Mesenchymal stem cell (in vitro differentiated cells and primary cell): ENCODE measurements around the gene PLN.
A peak's percentile ranks its signal among the peaks of the same experiment; 100 is the strongest.

Experiments
- DNase-seq: peaks from one replicate; pipeline ENCODE4 v3.0.0-alpha.2; 2013
- H2AFZ ChIP-seq: one replicate; pipeline ENCODE4 v1.6.1; 2013; ENCODE audit warnings: low read depth, mild to moderate bottlenecking, control low read depth, inconsistent platforms, low read length, moderate library complexity
- H2AK5ac ChIP-seq: 2 replicates; pipeline ENCODE4 v1.6.1; 2013; ENCODE audit warnings: low read length, moderate library complexity, mild to moderate bottlenecking, inconsistent platforms; ENCODE audit not compliant: severe bottlenecking
- H2BK120ac ChIP-seq: one replicate; pipeline ENCODE4 v1.6.1; 2013; ENCODE audit warnings: low read depth, mild to moderate bottlenecking, inconsistent platforms, low read length, moderate library complexity
- H2BK12ac ChIP-seq, 2 experiments: one replicate each; pipeline ENCODE4 v1.6.1; 2013; ENCODE audit warnings: inconsistent platforms in 2 of 2, low read length in 2 of 2, mild to moderate bottlenecking in 2 of 2, moderate library complexity in 2 of 2, control low read depth in 1 of 2
- H2BK15ac ChIP-seq: one replicate; pipeline ENCODE4 v1.6.1; 2013; ENCODE audit warnings: mild to moderate bottlenecking, low read depth, inconsistent platforms; ENCODE audit not compliant: poor library complexity, severe bottlenecking
- H2BK5ac ChIP-seq: 2 replicates; pipeline ENCODE4 v1.6.1; 2013; ENCODE audit warnings: low read depth, mild to moderate bottlenecking, low read length, control low read depth, inconsistent platforms; ENCODE audit not compliant: poor library complexity, severe bottlenecking
- H3K14ac ChIP-seq, 2 experiments: one replicate each; pipeline ENCODE4 v1.6.1; 2013; ENCODE audit warnings: inconsistent platforms in 2 of 2, low read length in 2 of 2, control low read depth in 1 of 2, mild to moderate bottlenecking in 1 of 2, moderate library complexity in 1 of 2
- H3K18ac ChIP-seq, 2 experiments: one replicate each; pipeline ENCODE4 v1.6.1; 2013; ENCODE audit warnings: inconsistent platforms in 2 of 2, low read length in 2 of 2, control low read depth in 1 of 2, low read depth in 1 of 2, mild to moderate bottlenecking in 1 of 2
- H3K23ac ChIP-seq, 2 experiments: one replicate each; pipeline ENCODE4 v1.6.1; 2013; ENCODE audit warnings: inconsistent platforms in 2 of 2, low read length in 2 of 2, mild to moderate bottlenecking in 2 of 2, moderate library complexity in 2 of 2, control low read depth in 1 of 2
- H3K27ac ChIP-seq: 2 replicates; pipeline ENCODE4 v1.5.1; 2013; ENCODE audit warnings: mild to moderate bottlenecking, moderate library complexity, low read length, control low read depth, inconsistent platforms; ENCODE audit not compliant: poor library complexity, severe bottlenecking
- H3K27me3 ChIP-seq, 2 experiments: 2 replicates each; pipeline versions ENCODE4 v1.6.1 to v1.7.0; 2013; ENCODE audit warnings: low read length in 2 of 2, mild to moderate bottlenecking in 2 of 2, moderate library complexity in 2 of 2, control low read depth in 1 of 2, inconsistent platforms in 1 of 2; ENCODE audit not compliant: control insufficient read depth in 1 of 2, insufficient read depth in 1 of 2
- H3K36me3 ChIP-seq, 2 experiments: 2 replicates each; pipeline versions ENCODE4 v1.6.1 to v1.7.0; 2013; ENCODE audit warnings: low read length in 2 of 2, control low read depth in 1 of 2, inconsistent platforms in 1 of 2, low read depth in 1 of 2, mild to moderate bottlenecking in 1 of 2; ENCODE audit not compliant: insufficient read depth in 2 of 2, control insufficient read depth in 1 of 2
- H3K4ac ChIP-seq, 2 experiments: one replicate each; pipeline ENCODE4 v1.6.1; 2013; ENCODE audit warnings: inconsistent platforms in 2 of 2, low read length in 2 of 2, mild to moderate bottlenecking in 2 of 2, moderate library complexity in 2 of 2, control low read depth in 1 of 2, low read depth in 1 of 2
- H3K4me1 ChIP-seq: 2 replicates; pipeline ENCODE4 v1.6.1; 2013; ENCODE audit warnings: low read depth, low read length, control low read depth; ENCODE audit not compliant: control insufficient read depth, insufficient read depth
- H3K4me2 ChIP-seq: 2 replicates; pipeline ENCODE4 v1.6.1; 2013; ENCODE audit warnings: low read length, mild to moderate bottlenecking, inconsistent platforms; ENCODE audit not compliant: poor library complexity, severe bottlenecking
- H3K4me3 ChIP-seq, 2 experiments: 2 replicates each; pipeline versions ENCODE4 v1.5.1 to v1.7.0; 2013; ENCODE audit warnings: low read length in 2 of 2, mild to moderate bottlenecking in 2 of 2, control low read depth in 1 of 2, low read depth in 1 of 2; ENCODE audit not compliant: insufficient read depth in 1 of 2
- H3K79me1 ChIP-seq: replicated peaks from 2 replicates; pipeline ENCODE4 v1.6.1; 2013; ENCODE audit warnings: mild to moderate bottlenecking, control low read depth, low read length, inconsistent platforms; ENCODE audit not compliant: poor library complexity, severe bottlenecking
- H3K9ac ChIP-seq: 2 replicates; pipeline ENCODE4 v1.7.0; 2013; ENCODE audit warnings: mild to moderate bottlenecking, low read length, moderate library complexity
- H3K9me3 ChIP-seq: 2 replicates; pipeline ENCODE4 v1.7.0; 2013; ENCODE audit warnings: mild to moderate bottlenecking, low read length; ENCODE audit not compliant: control insufficient read depth
- H4K8ac ChIP-seq: one replicate; pipeline ENCODE4 v1.6.1; 2013; ENCODE audit warnings: inconsistent platforms, mild to moderate bottlenecking, low read length, moderate library complexity
- H4K91ac ChIP-seq: one replicate; pipeline ENCODE4 v1.6.1; 2013; ENCODE audit warnings: mild to moderate bottlenecking, low read length, inconsistent platforms
- WGBS: methylation state at CpG from one replicate; pipeline ENCODE4 v1.1.7; 2013; ENCODE audit warnings: mixed read lengths; 5-methylcytosine and 5-hydroxymethylcytosine counted together

Gene PLN

GRCh38 chr6:118553132-118553531, 5.0 kb downstream of the PLN start:
- Histone ChIP-seq H4K91ac (no peak overlapping the region), H4K8ac (no peak overlapping the region), H3K23ac (no peak overlapping the region), H3K27me3 (no peaks in the 10 kb centered on the region), H3K4me3 (no peak overlapping the region), H2AFZ (no peak overlapping the region), H3K9ac (no peak overlapping the region), H3K79me1 (peaks cover 10% of the 10 kb centered on the region), H2BK120ac (no peak overlapping the region), H3K18ac (no peak overlapping the region), H3K9me3 (no peaks in the 10 kb centered on the region), H3K14ac (no peak overlapping the region), H3K4me1 (peaks cover 2% of the 10 kb centered on the region), H3K36me3 (peaks cover 0 to 18% of the 10 kb centered on the region in 2 experiments), H2BK5ac (no peak overlapping the region), H2AK5ac (no peak overlapping the region), H2BK12ac (no peak overlapping the region), H3K4me2 (no peak overlapping the region), H3K27ac (no peak overlapping the region), H2BK15ac (no peak overlapping the region), H3K4ac (no peak overlapping the region)
- WGBS, result no CpG with 5 or more reads among the region's 1 CpG
- DNase-seq, result no peak

- H2BK15ac ChIP-seq, result no peak overlapping the region
- H4K91ac ChIP-seq, result no peak overlapping the region
- no peak overlapping the region for H2AFZ ChIP-seq
- H2BK5ac ChIP-seq, result no peak overlapping the region
- H3K36me3 ChIP-seq, result peaks cover 0 to 18% of the 10 kb centered on the region in 2 experiments
- no peak overlapping the region for H3K4me3 ChIP-seq
- peaks cover 2% of the 10 kb centered on the region for H3K4me1 ChIP-seq
- 88% methylated on average over 1 of the region's 1 CpG for WGBS
- no peak overlapping the region for H4K8ac ChIP-seq
- no peak overlapping the region for H2AK5ac ChIP-seq
- no peak overlapping the region for H3K27ac ChIP-seq
- no peak overlapping the region for H2BK120ac ChIP-seq
- H3K9me3 ChIP-seq, result no peaks in the 10 kb centered on the region
- H3K18ac ChIP-seq, result no peak overlapping the region
- peaks cover 12% of the 10 kb centered on the region for H3K79me1 ChIP-seq
- H3K14ac ChIP-seq, result no peak overlapping the region
- no peak overlapping the region for H3K9ac ChIP-seq
- DNase-seq, result no peak
- H3K23ac ChIP-seq, result no peak overlapping the region
- no peak overlapping the region for H3K4ac ChIP-seq
- no peak overlapping the region for H2BK12ac ChIP-seq
- H3K27me3 ChIP-seq, result no peaks in the 10 kb centered on the region
- H3K4me2 ChIP-seq, result no peak overlapping the region
Observed at GRCh38 chr6:118554698-118555097, 6.6 kb downstream of the PLN start.

GRCh38 chr6:118558464-118559217, 10.5 kb downstream of the PLN start:
- Histone ChIP-seq H2AK5ac (no peak overlapping the region), H3K4me2 (no peak overlapping the region), H2BK15ac (no peak overlapping the region), H3K9ac (no peak overlapping the region), H3K27me3 (no peaks in the 10 kb centered on the region), H4K91ac (no peak overlapping the region), H3K4ac (no peak overlapping the region), H3K36me3 (peaks cover 0 to 18% of the 10 kb centered on the region in 2 experiments), H2BK12ac (peak overlapping the region in 1 of 2 experiments; percentile 54), H3K27ac (no peak overlapping the region), H3K14ac (no peak overlapping the region), H3K18ac (peak overlapping the region in 1 of 2 experiments; percentile 12), H3K9me3 (no peaks in the 10 kb centered on the region), H3K23ac (no peak overlapping the region), H2AFZ (no peak overlapping the region), H3K4me3 (no peak overlapping the region), H3K4me1 (peaks cover 5% of the 10 kb centered on the region), H4K8ac (no peak overlapping the region), H2BK120ac (no peak overlapping the region), H3K79me1 (peaks cover 17% of the 10 kb centered on the region), H2BK5ac (no peak overlapping the region)
- WGBS, result 65% methylated on average over 4 of the region's 6 CpGs
- no peak for DNase-seq

- H3K18ac ChIP-seq, result no peak overlapping the region
- H2BK120ac ChIP-seq, result no peak overlapping the region
- no peak overlapping the region for H2AFZ ChIP-seq
- peaks cover 3% of the 10 kb centered on the region for H3K4me1 ChIP-seq
- peaks cover 13% of the 10 kb centered on the region for H3K79me1 ChIP-seq
- no peak for DNase-seq
- H4K8ac ChIP-seq, result no peak overlapping the region
- H3K36me3 ChIP-seq, result peaks cover 0 to 17% of the 10 kb centered on the region in 2 experiments
- no peak overlapping the region for H4K91ac ChIP-seq
- no peak overlapping the region for H3K14ac ChIP-seq
- no peak overlapping the region for H3K27ac ChIP-seq
- no peaks in the 10 kb centered on the region for H3K27me3 ChIP-seq
- no peak overlapping the region for H3K4ac ChIP-seq
- H2BK12ac ChIP-seq, result no peak overlapping the region
- no peak overlapping the region for H3K4me3 ChIP-seq
- H3K9ac ChIP-seq, result no peak overlapping the region
- no peak overlapping the region for H2BK15ac ChIP-seq
- no peak overlapping the region for H3K4me2 ChIP-seq
- H2BK5ac ChIP-seq, result no peak overlapping the region
- H2AK5ac ChIP-seq, result no peak overlapping the region
- no peaks in the 10 kb centered on the region for H3K9me3 ChIP-seq
- H3K23ac ChIP-seq, result no peak overlapping the region
Observed at GRCh38 chr6:118559659-118560058, 11.6 kb downstream of the PLN start.
